ENCODE results near the gene RHOF. TPM values are rescaled to one million over a fixed set of nuclear protein-coding genes. Genes with fewer than 3 reads are reported as not detected.

RHOF gene
- total RNA-seq, 1 experiment from 2014 or later = 1.8 TPM

DNA sequence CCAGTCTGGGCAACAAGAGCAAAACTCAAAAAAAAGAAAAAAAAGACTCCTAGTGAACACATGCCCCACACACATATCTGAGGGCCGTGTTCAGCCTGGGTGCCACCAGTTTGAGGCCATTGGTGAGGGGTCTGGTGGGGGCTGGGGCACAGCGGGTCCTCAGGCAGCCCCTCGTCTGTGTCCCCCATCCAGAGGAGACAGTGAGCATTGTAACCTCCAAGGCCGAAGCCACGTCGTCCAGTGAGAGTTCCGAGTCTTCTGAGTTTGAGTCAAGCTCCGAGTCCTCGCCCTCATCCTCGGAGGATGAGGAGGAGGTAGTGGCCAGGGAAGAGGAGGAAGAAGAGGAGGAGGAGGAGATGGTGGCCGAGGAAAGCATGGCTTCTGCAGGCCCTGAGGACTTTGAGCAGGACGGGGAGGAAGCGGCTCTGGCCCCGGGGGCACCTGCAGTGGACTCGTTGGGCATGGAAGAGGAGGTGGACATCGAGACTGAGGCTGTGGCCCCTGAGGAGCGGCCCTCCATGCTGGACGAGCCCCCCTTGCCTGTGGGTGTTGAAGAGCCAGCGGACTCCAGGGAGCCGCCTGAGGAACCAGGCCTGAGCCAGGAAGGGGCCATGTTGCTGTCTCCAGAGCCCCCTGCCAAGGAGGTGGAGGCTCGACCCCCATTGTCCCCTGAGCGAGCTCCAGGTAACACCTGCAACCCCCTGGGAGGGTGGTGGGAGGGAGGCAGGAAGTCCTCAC is 25.9 kb upstream of the RHOF start:
- no peak for DNase-seq (ENCODE audit: low read depth)

DNA sequence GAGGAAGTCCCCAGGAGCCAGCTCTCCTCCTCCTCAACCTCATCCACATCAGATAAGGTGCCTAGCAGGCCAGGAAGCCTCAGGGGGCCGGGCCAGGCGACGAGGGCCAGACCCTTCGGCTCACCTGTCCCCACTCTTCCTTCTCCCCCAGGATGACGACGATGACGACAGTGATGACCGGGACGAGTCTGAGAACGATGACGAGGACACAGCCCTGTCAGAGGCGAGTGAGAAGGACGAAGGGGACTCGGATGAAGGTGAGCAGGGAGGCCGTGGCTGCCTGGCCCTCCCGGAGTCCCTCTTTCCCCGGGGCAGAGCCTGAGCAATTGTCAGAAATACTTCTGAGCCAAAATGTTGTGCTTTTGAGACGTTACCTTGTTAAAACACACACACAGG is 24.2 kb upstream of the RHOF start:
- DNase-seq (ENCODE audit: low read depth) = no peak

DNA sequence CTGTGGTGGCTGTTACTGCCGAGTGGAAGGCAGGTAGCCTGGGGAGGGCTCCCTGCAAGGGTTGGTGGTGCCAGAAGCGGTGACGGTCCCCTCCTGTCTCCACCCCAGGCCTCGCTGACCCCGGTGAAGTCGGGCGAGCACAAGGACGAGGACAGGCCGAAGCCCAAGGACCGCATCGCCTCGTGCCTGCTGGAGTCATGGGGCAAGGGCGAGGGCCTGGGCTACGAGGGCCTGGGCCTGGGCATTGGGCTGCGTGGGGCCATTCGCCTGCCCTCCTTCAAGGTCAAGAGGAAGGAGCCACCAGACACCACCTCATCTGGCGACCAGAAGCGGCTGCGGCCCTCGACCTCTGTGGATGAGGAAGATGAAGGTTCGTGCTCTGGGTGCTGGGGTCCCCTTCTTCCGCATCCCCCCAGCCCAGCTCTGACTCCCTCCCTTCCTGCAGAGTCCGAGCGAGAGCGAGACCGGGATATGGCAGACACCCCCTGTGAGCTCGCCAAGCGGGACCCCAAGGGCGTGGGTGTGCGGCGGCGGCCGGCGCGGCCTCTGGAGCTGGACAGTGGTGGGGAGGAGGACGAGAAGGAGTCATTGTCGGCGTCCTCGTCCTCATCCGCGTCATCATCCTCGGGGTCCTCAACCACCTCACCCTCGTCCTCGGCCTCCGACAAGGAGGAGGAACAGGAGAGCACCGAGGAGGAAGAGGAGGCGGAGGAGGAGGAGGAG is 23.6 kb upstream of the RHOF start:
- no peak for DNase-seq (ENCODE audit: low read depth)

DNA sequence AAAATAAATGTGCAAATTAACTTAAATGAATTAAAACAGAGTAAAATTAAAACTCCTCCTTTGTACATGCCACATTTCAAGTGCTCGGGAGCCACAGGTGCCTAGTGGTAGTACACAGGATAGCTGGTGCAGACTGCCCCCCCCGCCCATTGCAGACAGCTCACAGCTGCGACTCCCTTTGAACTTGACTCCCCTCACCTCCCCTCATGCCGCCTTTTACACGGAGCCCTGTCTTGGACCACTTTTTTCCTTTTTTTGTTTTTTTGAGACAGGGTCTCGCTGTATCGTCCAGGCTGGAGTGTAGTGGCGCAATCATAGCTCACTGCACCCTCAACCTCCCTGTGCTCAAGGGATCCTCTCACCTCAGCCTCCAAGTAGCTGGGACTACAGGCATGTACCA is 21.8 kb upstream of the RHOF start:
- no peak for DNase-seq (ENCODE audit: low read depth)

DNA sequence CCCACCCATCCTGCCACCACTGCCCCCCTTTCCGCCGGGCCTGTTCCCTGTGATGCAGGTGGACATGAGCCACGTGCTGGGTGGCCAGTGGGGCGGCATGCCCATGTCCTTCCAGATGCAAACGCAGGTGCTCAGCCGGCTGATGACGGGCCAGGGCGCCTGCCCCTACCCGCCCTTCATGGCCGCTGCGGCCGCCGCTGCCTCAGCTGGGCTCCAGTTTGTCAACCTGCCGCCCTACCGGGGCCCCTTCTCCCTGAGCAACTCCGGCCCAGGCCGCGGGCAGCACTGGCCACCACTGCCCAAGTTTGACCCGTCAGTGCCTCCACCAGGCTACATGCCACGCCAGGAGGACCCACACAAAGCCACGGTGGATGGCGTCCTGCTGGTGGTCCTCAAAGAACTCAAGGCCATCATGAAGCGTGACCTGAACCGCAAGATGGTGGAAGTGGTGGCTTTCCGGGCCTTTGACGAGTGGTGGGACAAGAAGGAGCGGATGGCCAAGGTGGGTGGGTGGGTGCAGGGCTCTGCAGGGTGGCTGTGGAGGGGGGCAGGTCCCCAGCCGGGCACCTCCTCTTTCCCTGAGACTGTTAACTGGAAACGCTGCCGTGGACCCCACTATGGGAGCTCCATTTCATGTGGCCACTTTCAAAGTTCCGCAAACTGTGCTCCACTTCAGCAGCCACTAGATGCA is 21.1 kb upstream of the RHOF start:
- no peak for DNase-seq (ENCODE audit: low read depth)

DNA sequence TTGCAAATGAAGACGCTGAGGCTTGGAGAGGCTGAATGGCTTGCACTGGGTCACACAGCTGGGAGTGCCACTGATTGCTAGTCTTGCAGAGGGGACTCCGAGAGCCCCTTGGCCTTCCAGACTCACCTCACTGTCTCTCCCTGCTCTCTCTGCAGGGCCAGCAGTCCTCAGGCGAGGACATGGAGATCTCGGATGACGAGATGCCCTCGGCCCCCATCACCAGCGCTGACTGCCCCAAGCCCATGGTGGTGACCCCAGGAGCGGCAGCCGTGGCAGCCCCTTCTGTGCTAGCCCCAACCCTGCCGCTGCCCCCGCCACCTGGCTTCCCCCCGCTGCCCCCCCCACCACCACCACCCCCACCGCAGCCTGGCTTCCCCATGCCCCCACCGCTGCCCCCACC is 20.5 kb upstream of the RHOF start:
- DNase-seq (ENCODE audit: low read depth) = no peak

DNA sequence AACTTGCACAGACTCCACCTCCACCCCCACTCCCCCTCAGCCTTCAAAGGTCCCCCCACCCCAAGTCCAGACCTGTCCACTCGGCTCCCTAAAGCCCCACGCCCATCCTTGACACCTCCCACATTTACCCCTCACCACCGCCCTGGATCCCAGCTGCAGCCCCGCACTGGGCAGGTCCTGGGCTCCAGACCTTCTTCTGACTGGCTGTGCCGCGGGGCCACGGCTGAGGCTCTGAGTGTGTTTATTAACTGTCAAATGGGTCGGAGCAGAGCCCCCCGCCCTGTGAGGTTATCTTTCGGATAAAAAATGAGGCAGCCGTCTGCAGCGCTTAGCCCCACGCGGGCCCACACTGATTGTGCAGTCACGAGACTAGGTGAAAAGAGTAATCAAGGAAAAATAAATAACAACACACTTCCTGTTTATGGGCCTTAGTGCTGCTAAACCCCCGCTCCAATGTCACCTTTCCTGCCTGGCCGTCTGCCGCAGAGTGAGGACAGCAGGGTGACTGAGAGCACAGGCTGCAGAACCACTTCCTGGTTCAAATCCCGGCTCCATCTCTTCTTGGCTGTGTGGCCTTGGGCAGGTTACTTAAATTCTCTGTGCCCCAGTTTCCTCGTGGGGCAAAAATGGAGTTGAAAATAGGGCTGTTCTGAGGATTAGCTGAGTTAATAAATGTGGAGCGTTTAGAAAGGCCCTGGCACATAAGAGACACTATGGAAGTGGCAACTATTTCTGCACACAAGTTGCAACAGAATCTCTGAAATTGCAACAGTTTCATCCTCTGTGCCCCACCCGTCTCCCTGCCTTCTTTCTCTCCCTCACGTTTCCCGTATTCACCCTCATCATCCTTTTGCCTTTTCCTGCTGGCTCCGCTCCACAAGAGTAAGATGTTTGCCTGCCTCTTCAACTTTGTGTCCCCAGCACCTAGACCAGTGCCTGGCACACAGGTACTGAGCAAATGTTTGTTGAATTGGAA is 19.7 kb upstream of the RHOF start:
- DNase-seq (ENCODE audit: low read depth) = no peak

DNA sequence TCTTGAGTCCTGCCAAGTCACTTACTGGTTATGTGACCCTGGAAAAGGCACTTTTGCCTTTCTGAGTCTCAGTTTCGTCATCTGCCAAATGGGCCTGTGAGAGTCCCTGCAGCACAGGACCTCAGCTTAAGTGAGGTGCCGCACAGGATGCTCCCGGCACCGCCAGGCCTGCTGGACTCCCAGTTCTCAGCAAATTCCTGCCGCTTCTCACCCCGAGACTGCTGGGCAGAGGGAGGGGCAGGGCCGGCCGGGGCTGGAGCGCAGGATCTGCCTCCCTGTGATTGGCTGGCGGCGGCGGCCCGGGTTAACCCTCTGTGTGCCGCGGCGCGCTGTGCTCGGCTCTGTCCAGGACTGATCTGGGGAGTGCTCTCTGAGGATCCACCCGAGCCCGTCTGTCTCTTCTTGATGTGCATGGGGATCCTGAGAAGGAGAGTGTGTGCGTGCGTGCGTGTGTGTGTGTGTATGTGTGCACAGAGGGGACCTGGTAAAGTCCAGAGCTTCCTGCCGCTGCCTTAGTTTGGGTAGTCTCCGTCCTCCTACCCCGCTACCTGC is 18.9 kb upstream of the RHOF start:
- peak; percentile 32 for DNase-seq (ENCODE audit: low read depth)

DNA sequence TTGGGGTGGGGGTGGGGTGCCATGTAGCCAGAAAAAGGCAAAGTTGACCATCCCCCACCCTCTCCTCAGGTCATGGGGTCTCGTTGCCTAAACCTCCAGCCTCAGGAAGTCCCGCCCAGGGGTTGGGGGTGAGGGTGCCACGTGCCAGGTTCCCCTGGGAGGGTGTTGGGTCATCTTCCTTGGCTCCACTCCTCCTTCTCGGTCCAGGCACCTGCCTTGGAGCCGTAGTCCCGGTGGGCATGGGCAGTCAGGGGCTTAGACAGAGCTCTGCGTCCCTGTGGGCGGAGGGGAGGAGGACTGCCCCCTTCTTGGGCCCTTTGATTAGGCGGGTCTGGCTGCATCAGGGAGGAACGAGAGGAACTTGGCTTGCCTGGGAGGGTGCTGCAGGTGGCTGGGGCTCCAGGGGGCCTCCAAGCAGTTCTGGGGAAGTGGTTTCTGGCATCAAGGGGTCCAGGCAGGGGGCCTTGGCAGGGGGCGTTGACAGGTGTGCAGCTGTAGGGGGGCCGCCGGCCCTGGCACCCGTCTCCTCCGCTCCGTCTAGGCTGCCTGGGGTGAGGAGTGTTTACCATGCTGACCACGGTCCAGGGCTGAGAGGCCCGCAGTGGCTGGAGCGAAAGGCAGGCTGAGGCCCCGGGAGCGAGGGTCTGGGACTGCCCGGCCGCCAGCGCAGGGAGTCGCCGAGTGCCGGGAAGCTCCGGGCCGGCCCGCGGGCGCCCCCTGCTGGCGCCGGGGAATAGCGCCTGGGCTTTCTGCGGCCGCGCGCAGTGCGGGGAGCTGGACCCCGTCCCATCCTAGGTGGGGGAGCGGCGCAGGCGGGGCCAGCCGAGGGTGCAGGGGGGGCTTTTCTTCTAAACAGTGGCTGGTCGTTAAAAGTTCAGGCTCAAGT is 18.2 kb upstream of the RHOF start:
- DNase-seq (ENCODE audit: low read depth) = peak; percentile 65

DNA sequence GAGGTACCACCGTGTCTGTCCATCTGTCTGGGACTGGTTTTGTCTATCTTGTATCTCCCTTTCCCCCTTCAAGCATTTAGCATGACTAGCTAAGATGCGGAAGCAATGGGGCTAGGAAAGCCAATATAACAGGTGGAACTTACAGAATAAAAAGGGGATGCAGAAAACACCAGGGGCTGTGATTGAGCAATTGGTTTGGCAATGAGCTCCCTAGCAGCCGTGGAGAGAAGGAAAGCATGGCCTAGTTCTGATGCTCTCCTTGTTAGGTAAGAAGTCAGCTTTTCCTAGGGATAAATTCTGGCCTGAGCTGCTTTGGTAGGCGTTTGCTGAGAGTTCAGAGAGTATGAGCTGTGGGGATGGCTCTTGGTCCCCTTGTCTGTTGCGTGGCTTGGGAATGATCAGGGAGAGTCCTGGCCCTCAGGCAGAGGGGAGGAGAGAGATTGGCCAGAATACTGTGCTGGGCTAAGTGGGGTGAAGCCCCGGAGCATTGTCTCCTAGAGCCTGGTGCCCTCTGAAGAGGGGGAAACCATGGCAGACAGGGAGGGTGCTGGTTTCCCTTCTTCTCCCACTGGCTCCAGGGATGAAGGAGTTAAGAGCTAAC is 17.4 kb upstream of the RHOF start:
- DNase-seq (ENCODE audit: low read depth) = no peak

DNA sequence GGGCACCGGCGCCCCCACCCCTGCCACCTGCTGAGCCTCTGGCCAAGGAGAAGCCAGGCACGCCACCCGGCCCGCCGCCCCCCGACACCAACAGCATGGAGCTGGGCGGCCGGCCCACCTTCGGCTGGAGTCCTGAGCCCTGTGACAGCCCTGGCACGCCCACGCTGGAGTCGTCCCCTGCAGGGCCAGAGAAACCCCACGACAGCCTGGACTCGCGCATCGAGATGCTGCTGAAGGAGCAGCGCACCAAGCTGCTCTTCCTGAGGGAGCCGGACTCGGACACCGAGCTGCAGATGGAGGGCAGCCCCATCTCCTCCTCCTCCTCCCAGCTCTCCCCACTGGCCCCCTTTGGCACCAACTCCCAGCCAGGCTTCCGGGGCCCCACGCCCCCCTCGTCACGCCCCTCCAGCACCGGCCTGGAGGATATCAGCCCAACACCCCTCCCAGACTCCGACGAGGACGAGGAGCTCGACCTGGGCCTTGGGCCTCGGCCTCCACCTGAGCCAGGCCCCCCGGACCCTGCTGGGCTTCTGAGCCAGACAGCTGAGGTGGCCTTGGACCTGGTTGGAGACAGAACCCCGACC is 16.8 kb upstream of the RHOF start:
- no peak for DNase-seq (ENCODE audit: low read depth)

DNA sequence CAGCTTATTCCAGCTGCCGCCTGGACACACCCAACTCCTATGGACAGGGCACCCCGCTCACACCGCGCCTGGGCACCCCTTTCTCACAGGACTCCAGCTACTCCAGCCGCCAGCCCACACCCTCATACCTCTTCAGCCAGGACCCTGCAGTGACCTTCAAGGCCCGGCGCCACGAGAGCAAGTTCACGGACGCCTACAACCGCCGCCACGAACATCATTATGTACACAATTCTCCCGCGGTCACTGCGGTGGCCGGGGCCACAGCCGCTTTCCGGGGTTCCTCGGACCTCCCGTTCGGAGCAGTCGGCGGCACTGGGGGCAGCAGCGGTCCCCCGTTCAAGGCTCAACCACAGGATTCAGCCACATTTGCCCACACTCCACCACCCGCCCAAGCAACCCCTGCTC is 16.2 kb upstream of the RHOF start:
- DNase-seq (ENCODE audit: low read depth) = no peak

DNA sequence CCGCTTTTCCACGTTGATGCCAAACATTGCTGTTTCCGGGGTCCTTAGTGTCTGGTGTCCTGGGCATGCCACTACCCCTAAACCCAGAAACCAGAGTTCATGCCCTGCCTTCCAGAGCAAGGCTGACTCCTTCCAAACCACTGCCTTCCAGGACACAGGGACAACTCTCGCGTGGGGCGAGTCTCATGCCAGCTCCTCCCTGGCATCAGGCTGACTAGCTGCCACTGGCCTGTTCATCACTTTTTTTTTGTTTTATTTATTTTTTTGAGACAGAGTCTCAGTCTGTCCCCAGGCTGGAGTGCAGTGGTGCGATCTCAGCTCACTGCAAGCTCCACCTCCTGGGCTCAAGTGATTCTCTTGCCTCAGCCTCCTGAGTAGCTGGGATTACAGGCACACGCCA is 15.1 kb upstream of the RHOF start:
- no peak for DNase-seq (ENCODE audit: low read depth)

DNA sequence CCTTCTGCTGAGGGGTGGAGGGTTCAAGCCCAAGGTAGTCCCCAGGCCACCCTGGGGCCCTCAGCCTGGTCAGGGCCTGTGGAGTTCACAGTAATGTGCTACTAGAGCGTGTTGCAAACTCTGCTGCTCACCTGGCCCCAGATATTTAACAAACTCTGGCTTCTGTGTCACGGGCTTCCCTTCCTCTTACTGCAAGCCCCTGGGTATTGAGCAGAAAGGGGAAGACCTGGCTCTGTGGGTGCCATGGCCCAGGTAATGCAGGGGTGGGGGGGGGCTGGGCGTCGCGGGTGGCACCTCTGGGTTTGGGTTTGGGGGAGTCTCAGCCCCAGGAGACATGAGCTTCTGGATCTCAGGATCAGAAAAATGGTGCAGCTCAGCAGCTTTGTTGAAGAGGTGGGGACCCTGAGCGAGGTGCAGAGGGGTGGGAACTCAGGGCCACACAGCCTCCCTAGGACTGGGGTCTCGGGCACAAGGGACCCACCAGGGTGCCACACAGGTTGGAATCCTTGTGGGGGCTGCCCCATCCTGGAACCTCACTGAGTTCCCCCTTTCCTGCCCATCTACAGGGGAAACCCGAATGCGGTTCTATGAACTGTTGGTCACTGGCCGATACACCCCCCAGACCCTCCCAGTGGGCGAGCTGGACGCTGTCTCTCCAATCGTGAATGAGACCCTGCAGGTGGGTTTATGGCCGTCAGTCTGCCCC is 14.3 kb upstream of the RHOF start:
- no peak for DNase-seq (ENCODE audit: low read depth)

DNA sequence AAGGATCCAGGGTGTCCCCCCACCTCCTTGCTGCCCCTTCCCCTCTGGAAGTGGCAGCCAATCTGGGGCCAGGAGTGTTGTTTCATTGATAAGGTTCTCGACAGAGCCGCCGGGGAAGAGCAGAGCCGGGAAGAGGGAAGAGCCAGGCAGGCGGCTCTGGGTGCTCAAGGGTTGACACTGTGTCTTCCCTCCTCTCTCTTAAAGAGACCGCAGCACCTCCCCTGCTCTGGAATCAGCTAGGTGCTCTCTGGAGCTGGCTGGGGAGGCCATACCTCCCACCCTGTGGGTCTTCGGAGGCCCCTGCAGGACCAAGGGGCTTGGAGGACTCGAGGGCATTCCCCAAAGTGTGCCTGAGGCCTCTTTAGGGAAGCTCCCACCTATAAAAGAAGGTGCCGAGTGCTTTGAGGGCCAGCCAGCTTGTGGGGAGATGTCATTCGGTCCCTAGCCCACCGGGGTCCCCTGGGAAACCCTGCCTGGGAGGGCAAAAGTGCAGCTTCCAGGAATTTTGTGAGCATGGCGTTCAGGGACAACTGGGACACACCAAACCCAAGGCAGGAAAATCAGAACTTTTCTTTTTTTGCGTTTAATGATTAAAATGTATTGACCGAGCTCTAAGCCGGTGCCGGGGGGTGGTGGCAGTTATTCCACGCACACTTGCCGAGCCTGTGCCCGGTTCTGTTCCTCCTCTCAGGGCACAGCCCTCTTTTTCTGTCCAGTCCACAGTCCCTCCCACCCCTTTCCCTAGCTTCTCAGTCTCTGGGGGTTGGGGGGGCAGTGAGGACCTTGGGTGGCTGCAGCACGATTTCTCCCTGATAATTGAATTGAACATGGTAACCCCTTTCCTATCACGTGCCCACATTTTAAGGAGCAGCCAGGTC is 13.3 kb upstream of the RHOF start:
- no peak for DNase-seq (ENCODE audit: low read depth)

DNA sequence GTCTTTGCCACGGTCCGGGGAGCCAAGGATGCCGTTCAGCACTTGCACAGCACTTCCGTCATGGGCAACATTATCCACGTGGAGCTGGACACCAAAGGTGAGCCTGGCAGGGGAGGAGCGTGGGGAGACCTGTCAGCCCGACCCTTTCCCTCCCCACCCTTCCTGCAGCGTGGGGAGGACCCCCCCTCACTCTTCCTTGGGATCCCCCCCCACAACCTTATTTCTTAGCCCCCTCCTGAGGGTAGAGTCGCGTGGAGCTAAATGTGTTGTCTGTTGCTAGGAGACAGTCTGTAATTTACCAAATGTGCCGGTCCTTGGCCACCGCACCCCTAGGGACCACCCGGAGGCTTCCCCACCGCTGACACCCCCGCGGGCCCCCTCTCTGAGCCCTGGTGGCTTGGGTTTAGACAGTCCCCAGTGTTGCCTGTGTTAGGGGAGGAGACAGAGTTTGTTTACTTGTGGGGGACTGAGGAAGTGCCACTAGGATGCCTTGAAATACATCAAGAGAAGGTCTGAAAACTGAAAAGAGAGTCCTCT is 12.6 kb upstream of the RHOF start:
- no peak for DNase-seq (ENCODE audit: low read depth)
